A673 (cell line): ENCODE data around the gene PRLR. TPM values are rescaled to one million over a fixed set of nuclear protein-coding genes. Genes with fewer than 3 reads are reported as not detected.

Source experiments
- BruUV-seq: library from RNA; stranded (reverse); fragments of 400-500 nt; replicated peaks from 2 replicates; lab custom pipeline; 2021; lab: Mats Ljungman, UMichigan
- CTCF ChIA-PET: fragments of 300-600 bp; sonication (Branson Sonifier 250); formaldehyde crosslinking; loops from one replicate; lab custom pipeline; 2022; ENCODE audit warnings: antibody characterized with exemption; lab: Charles Lee
- POLR2A ChIA-PET: fragments of 300-600 bp; sonication (Branson Sonifier 250); formaldehyde crosslinking; loops from one replicate; lab custom pipeline; 2022; ENCODE audit warnings: antibody characterized with exemption; ENCODE audit not compliant: low non-redundant PET; lab: Charles Lee
- DNase-seq: peaks from one replicate; pipeline ENCODE4 v3.0.0-alpha.2; 2015; ENCODE audit warnings: low spot score
- H3K27ac ChIP-seq: fragments of 200-600 bp; sonication (generic); 2 replicates; pipeline ENCODE4 v1.5.1; 2016; ENCODE audit warnings: mixed run types, low read depth, mild to moderate bottlenecking, mixed read lengths, antibody characterized with exemption, low read length; ENCODE audit not compliant: poor library complexity, severe bottlenecking
- H3K27me3 ChIP-seq: fragments of 200-600 bp; sonication (generic); replicated peaks from 2 replicates; pipeline ENCODE4 v1.6.1; 2017; ENCODE audit warnings: mixed run types, low read depth, mild to moderate bottlenecking, mixed read lengths, antibody characterized with exemption, low read length; ENCODE audit not compliant: insufficient read depth, poor library complexity
- H3K36me3 ChIP-seq: fragments of 200-600 bp; sonication (generic); 2 replicates; pipeline ENCODE4 v1.6.1; 2016; ENCODE audit warnings: mixed run types, mild to moderate bottlenecking, mixed read lengths, antibody characterized with exemption, low read length; ENCODE audit not compliant: insufficient read depth, poor library complexity, severe bottlenecking
- H3K4me1 ChIP-seq: fragments of 200-600 bp; sonication (generic); 2 replicates; pipeline ENCODE4 v1.6.1; 2017; ENCODE audit warnings: mixed run types, mild to moderate bottlenecking, mixed read lengths, antibody characterized with exemption, low read length; ENCODE audit not compliant: insufficient read depth, poor library complexity, severe bottlenecking
- H3K4me3 ChIP-seq: fragments of 200-600 bp; sonication (generic); 2 replicates; pipeline ENCODE4 v1.5.1; 2016; ENCODE audit warnings: low read depth, mixed run types, mild to moderate bottlenecking, mixed read lengths, low read length; ENCODE audit not compliant: poor library complexity, severe bottlenecking
- H3K9me3 ChIP-seq: fragments of 200-600 bp; sonication (generic); 2 replicates; pipeline ENCODE4 v1.6.1; 2016; ENCODE audit warnings: mixed run types, low read depth, mild to moderate bottlenecking, mixed read lengths, antibody characterized with exemption, low read length; ENCODE audit not compliant: poor library complexity, severe bottlenecking
- EZH2 ChIP-seq: fragments of 200-600 bp; sonication (generic); IDR thresholded peaks from 2 replicates; pipeline ENCODE4 v1.6.1; 2017; ENCODE audit warnings: borderline replicate concordance, low read depth, mild to moderate bottlenecking, mixed read lengths, antibody characterized with exemption, low read length; ENCODE audit not compliant: poor library complexity, severe bottlenecking
- intact Hi-C: fragments of 100-400 bp; cut with micrococcal nuclease; formaldehyde crosslinking; loops from one replicate; pipeline ENCODE4 v1.10.0; 2022; ENCODE audit not compliant: unreplicated experiment
- total RNA-seq: library from RNA; stranded (reverse); gene quantifications from 2 replicates; pipeline ENCODE4 v1.2.3, GENCODE V29; 2021
- TF ChIP-seq, protein P1 (sequence below): fragments of 300-800, 200-600 bp; sonication (generic); conservative IDR thresholded peaks from 2 replicates; pipeline ENCODE4 v1.5.1; 2017; ENCODE audit warnings: low read depth, mild to moderate bottlenecking, antibody characterized with exemption, low read length, moderate library complexity, mixed read lengths

PRLR gene
- total RNA-seq, 1 experiment from 2014 or later, result not detected

DNA sequence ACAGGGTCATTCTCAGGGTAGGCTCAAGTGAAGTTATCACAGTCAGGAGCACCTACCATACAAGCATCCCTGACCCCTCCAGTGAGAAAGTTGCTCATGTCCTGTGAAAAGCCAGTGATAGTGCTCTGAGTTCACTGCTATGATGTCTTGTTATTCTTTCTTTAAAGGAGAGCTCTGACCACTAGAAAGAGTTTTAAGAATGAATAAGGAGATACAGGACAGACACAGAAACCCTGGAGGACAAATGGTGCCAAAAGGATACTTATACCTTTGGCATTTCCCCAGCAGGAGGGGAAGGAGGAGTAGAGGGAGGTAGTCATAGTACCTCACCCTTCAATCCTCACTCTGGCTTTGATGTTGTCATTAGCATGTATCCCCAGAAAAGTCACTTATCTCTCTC is 98.6 kb downstream of the PRLR start:
- POLR2A ChIA-PET, result no interaction called here
- DNase-seq, result no peak
- intact Hi-C loops, result no loop called here
- TF ChIP-seq, protein P1, sequence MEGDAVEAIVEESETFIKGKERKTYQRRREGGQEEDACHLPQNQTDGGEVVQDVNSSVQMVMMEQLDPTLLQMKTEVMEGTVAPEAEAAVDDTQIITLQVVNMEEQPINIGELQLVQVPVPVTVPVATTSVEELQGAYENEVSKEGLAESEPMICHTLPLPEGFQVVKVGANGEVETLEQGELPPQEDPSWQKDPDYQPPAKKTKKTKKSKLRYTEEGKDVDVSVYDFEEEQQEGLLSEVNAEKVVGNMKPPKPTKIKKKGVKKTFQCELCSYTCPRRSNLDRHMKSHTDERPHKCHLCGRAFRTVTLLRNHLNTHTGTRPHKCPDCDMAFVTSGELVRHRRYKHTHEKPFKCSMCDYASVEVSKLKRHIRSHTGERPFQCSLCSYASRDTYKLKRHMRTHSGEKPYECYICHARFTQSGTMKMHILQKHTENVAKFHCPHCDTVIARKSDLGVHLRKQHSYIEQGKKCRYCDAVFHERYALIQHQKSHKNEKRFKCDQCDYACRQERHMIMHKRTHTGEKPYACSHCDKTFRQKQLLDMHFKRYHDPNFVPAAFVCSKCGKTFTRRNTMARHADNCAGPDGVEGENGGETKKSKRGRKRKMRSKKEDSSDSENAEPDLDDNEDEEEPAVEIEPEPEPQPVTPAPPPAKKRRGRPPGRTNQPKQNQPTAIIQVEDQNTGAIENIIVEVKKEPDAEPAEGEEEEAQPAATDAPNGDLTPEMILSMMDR, result no peak
- no peak for TF ChIP-seq EZH2
- H3K4me3 ChIP-seq, result no peak overlapping the region
- no peaks in the 10 kb centered on the region for H3K9me3 ChIP-seq
- no peaks in the 10 kb centered on the region for H3K4me1 ChIP-seq
- CTCF ChIA-PET, result no interaction called here
- BruUV-seq, result no TSS peak
- H3K36me3 ChIP-seq, result no peaks in the 10 kb centered on the region
- peaks cover 34% of the 10 kb centered on the region for H3K27me3 ChIP-seq
- H3K27ac ChIP-seq, result no peak overlapping the region

DNA sequence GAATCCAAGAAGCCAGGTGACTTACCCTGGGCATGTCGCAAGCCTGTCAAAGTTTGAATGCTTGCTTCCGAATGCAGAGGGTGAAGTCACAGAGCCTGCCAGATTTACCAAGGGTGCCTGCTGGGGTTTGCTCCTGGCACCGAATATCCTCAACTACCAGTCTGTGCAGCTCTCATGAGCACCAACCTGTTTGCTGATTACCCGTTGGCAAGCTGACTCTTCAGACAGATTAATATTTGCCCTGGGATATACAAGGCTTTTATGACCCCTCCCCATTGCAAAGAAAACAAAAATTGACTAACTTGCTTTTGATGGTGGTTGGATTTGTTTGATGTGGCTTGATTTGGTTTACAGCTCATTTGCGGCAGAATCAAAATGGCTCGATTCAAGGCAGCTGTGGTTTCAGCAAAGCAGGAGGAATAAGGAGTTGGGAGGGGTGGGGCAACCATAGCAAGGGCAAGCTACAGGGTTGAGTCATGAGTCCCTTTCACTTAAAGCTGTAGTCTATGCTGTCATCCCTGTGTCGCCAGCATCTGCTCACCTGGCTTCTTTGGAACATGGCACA is 100.3 kb downstream of the PRLR start:
- TF ChIP-seq, protein P1, result no peak
- no peak for TF ChIP-seq EZH2
- peaks cover 34% of the 10 kb centered on the region for H3K27me3 ChIP-seq
- BruUV-seq, result no TSS peak
- ChIA-PET CTCF (no interaction called here), POLR2A (no interaction called here)
- no peak for DNase-seq
- no peaks in the 10 kb centered on the region for H3K36me3 ChIP-seq
- intact Hi-C loops, result no loop called here
- H3K9me3 ChIP-seq, result no peaks in the 10 kb centered on the region
- no peaks in the 10 kb centered on the region for H3K4me1 ChIP-seq
- no peak overlapping the region for H3K27ac ChIP-seq
- H3K4me3 ChIP-seq, result no peak overlapping the region

GRCh38 chr5:35129276-35129675 is 101.0 kb downstream of the PRLR start:
- TF ChIP-seq, protein P1, result no peak
- TF ChIP-seq EZH2, result no peak
- CTCF ChIA-PET, result no interaction called here

More at GRCh38 chr5:35129276-35129675, 101.0 kb downstream of the PRLR start:
- intact Hi-C loops, result no loop called here
- POLR2A ChIA-PET, result no interaction called here
- Histone ChIP-seq H3K4me1 (no peaks in the 10 kb centered on the region), H3K4me3 (no peak overlapping the region), H3K27ac (no peak overlapping the region), H3K36me3 (no peaks in the 10 kb centered on the region), H3K9me3 (no peaks in the 10 kb centered on the region), H3K27me3 (peaks cover 34% of the 10 kb centered on the region)
- no peak for DNase-seq
- no TSS peak for BruUV-seq
